CD14-positive monocyte (primary cell): Measurements from ENCODE around the gene APOBEC3A. TPM values are rescaled to one million over a fixed set of nuclear protein-coding genes. Genes with fewer than 3 reads are reported as not detected.
"Not testable (repeated sequence)": the region's sequence is repeated elsewhere in the genome, so short reads cannot be mapped to it uniquely, and the experiment has no call there.

ENCODE experiments used
- DNase-seq, 3 donors: peaks; one replicate each; pipeline ENCODE4 v3.0.0-alpha.2; 2011 to 2022
- H2AFZ ChIP-seq: 2 replicates; pipeline ENCODE4 v1.6.0; 2012; ENCODE audit warnings: mild to moderate bottlenecking, low read depth, low read length, inconsistent platforms; ENCODE audit not compliant: insufficient read depth, poor library complexity, severe bottlenecking
- H3K27ac ChIP-seq, 2 donors: 1 replicate in 1 of 2; 2 replicates in 1 of 2; pipeline ENCODE4 v1.5.1; 2012 to 2013; ENCODE audit warnings: low read length in 2 of 2, control low read depth in 1 of 2, inconsistent platforms in 1 of 2, low read depth in 1 of 2, mild to moderate bottlenecking in 1 of 2
- H3K27me3 ChIP-seq, 2 donors: one replicate each; pipeline versions ENCODE4 v1.6.0 to v1.6.1; 2011 to 2013; ENCODE audit warnings: low read length in 2 of 2; ENCODE audit not compliant: control insufficient read depth in 2 of 2, insufficient read depth in 2 of 2
- H3K36me3 ChIP-seq, 2 donors: replicated peaks in 1 of 2; 1 replicate in 1 of 2; 2 replicates in 1 of 2; pipeline versions ENCODE4 v1.5.1 to v1.6.1; 2012 to 2013; ENCODE audit warnings: low read length in 2 of 2, control low read depth in 1 of 2, inconsistent platforms in 1 of 2, mild to moderate bottlenecking in 1 of 2; ENCODE audit not compliant: insufficient read depth in 2 of 2, control insufficient read depth in 1 of 2
- H3K4me1 ChIP-seq, 2 donors: 1 replicate in 1 of 2; 2 replicates in 1 of 2; pipeline versions ENCODE4 v1.5.1 to v1.6.1; 2012 to 2013; ENCODE audit warnings: low read length in 2 of 2, control low read depth in 1 of 2, inconsistent platforms in 1 of 2, mild to moderate bottlenecking in 1 of 2, moderate library complexity in 1 of 2; ENCODE audit not compliant: insufficient read depth in 2 of 2, control insufficient read depth in 1 of 2
- H3K4me2 ChIP-seq: replicated peaks from 2 replicates; pipeline ENCODE3; 2012; ENCODE audit warnings: low read length, moderate library complexity, mild to moderate bottlenecking; ENCODE audit not compliant: poor library complexity, severe bottlenecking; ENCODE audit errors: extremely low read depth
- H3K4me3 ChIP-seq, 3 experiments: fragments of 200-600 bp in 1 of 3; sonication (generic) in 1 of 3; replicated peaks in 1 of 3; 1 replicate in 2 of 3; 2 replicates in 1 of 3; pipeline ENCODE4 v1.5.1; 2011 to 2013; ENCODE audit warnings: low read length in 3 of 3, mild to moderate bottlenecking in 3 of 3, control low read depth in 2 of 3, low read depth in 2 of 3, inconsistent platforms in 1 of 3, moderate library complexity in 1 of 3
- H3K79me2 ChIP-seq: 2 replicates; pipeline ENCODE4 v1.6.0; 2012; ENCODE audit warnings: mild to moderate bottlenecking, control low read depth, inconsistent platforms, low read length, moderate library complexity; ENCODE audit not compliant: insufficient read depth
- H3K9ac ChIP-seq: 2 replicates; pipeline ENCODE4 v1.6.0; 2017; ENCODE audit warnings: low read length, mild to moderate bottlenecking; ENCODE audit not compliant: insufficient read depth, poor library complexity, severe bottlenecking
- H3K9me3 ChIP-seq, 2 donors: replicated peaks in 1 of 2; 1 replicate in 1 of 2; 2 replicates in 1 of 2; pipeline versions ENCODE4 v1.5.1 to v1.6.1; 2012 to 2013; ENCODE audit warnings: low read length in 2 of 2, control low read depth in 1 of 2; ENCODE audit not compliant: control insufficient read depth in 1 of 2, insufficient read depth in 1 of 2
- H4K20me1 ChIP-seq: 2 replicates; pipeline ENCODE4 v1.6.0; 2012; ENCODE audit warnings: mild to moderate bottlenecking, low read length, control low read depth, moderate library complexity; ENCODE audit not compliant: insufficient read depth
- H3K27ac Mint-ChIP-seq, 7 donors: one replicate each; pipeline ENCODE4 v1.8.0; 2020; ENCODE audit warnings: mild to moderate bottlenecking in 7 of 7, mixed read lengths in 7 of 7, moderate library complexity in 6 of 7, inconsistent platforms in 2 of 7
- H3K27me3 Mint-ChIP-seq, 3 donors: one replicate each; pipeline ENCODE4 v1.8.0; 2021 to 2022; ENCODE audit warnings: low read depth in 3 of 3, mild to moderate bottlenecking in 3 of 3, mixed read lengths in 3 of 3, moderate library complexity in 3 of 3, inconsistent platforms in 1 of 3
- H3K36me3 Mint-ChIP-seq, 2 donors: one replicate each; pipeline ENCODE4 v1.8.0; 2020; ENCODE audit warnings: mixed read lengths in 2 of 2, inconsistent platforms in 1 of 2, mild to moderate bottlenecking in 1 of 2
- H3K4me1 Mint-ChIP-seq: one replicate; pipeline ENCODE4 v1.8.0; 2020; ENCODE audit warnings: mild to moderate bottlenecking, mixed read lengths
- H3K4me3 Mint-ChIP-seq, 2 donors: one replicate each; pipeline ENCODE4 v1.8.0; 2020; ENCODE audit warnings: mild to moderate bottlenecking in 2 of 2, mixed read lengths in 2 of 2, moderate library complexity in 1 of 2
- H3K9me3 Mint-ChIP-seq, 7 donors: one replicate each; pipeline ENCODE4 v1.8.0; 2020 to 2022; ENCODE audit warnings: mixed read lengths in 7 of 7, mild to moderate bottlenecking in 6 of 7, moderate library complexity in 6 of 7, inconsistent platforms in 2 of 7
- WGBS: methylation state at CpG from one replicate; pipeline ENCODE4 v1.1.5; 2013; ENCODE audit warnings: missing lambda C conversion rate; ENCODE audit not compliant: insufficient coverage; 5-methylcytosine and 5-hydroxymethylcytosine counted together
- intact Hi-C, 2 donors: fragments of 100-400 bp; cut with micrococcal nuclease; formaldehyde crosslinking; loops; one replicate each; pipeline versions ENCODE4 v1.15.0 to v1.15.1; 2023
- polyA plus RNA-seq, 3 donors: library from polyadenylated mRNA; depleted of rRNA in 1 of 3; unstranded in 2 of 3; stranded (reverse) in 1 of 3; fragments of 300-500 nt in 2 of 3; fragments of >200 nt in 1 of 3; fragmentation: Illumina TruSeq in 2 of 3; gene quantifications; 1 replicate in 2 of 3; 2 replicates in 1 of 3; pipeline ENCODE4 v1.2.3, GENCODE V29; 2012 to 2021
- TF ChIP-seq, protein P1 (sequence below): fragments of 200-600 bp; IDR thresholded peaks from one replicate; pipeline ENCODE4 v1.8.0; 2022; ENCODE audit warnings: antibody characterized with exemption, mild to moderate bottlenecking

APOBEC3A gene
- polyA plus RNA-seq, 3 donors: 233 to 845 (median 247) TPM

DNA sequence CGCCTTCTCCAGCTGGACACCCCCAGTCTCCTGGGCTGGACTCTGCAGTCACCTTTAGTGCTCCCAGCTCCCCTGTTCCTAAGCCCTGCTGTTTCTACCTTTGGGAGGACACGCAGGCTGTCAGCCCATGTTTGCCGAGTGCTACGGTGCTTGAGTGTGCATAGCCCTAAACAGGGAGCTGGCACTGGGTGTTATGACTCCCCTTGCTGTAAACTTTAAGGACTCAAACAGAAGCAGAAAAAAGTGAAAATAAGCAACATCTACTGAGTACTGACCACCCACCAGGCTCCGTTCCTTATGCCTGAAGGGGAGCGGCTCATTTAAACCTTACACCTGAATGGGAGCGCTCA lies 17.4 kb downstream of the APOBEC3A start:
- TF ChIP-seq, protein P1, sequence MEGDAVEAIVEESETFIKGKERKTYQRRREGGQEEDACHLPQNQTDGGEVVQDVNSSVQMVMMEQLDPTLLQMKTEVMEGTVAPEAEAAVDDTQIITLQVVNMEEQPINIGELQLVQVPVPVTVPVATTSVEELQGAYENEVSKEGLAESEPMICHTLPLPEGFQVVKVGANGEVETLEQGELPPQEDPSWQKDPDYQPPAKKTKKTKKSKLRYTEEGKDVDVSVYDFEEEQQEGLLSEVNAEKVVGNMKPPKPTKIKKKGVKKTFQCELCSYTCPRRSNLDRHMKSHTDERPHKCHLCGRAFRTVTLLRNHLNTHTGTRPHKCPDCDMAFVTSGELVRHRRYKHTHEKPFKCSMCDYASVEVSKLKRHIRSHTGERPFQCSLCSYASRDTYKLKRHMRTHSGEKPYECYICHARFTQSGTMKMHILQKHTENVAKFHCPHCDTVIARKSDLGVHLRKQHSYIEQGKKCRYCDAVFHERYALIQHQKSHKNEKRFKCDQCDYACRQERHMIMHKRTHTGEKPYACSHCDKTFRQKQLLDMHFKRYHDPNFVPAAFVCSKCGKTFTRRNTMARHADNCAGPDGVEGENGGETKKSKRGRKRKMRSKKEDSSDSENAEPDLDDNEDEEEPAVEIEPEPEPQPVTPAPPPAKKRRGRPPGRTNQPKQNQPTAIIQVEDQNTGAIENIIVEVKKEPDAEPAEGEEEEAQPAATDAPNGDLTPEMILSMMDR: no peak
- H3K27ac Mint-ChIP-seq: no peak overlapping the region
- 96% methylated on average over 5 of the region's 7 CpGs for WGBS

DNA sequence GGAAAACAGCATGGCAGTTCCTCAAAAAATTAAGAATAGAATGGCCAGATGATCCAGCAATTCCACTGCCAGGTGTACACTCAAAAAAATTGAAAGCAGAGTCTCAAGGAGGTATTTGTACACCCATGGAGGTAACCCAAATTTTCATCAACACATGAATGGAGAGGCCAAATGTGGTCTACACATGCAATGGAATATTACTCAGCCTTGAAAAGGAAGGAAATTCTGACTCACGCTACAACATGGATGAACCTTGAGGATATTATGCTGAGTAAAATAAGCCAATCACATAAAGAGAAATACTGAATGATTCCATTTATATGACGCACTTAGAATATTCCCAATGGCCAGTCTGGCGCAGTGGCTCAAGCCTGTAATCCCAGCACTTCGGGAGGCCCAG lies 19.9 kb downstream of the APOBEC3A start:
- H3K36me3 Mint-ChIP-seq, intact Hi-C loops, H3K9me3 Mint-ChIP-seq: not testable (repeated sequence)

More for the DNA sequence above, 17.4 kb downstream of the APOBEC3A start:
- Histone ChIP-seq H3K27me3 (no peaks in the 10 kb centered on the region), H3K79me2 (no peaks in the 10 kb centered on the region), H3K4me1 (peaks cover 40 to 50% of the 10 kb centered on the region in 2 donors), H3K27ac (no peak overlapping the region), H4K20me1 (no peaks in the 10 kb centered on the region), H3K4me2 (no peak overlapping the region), H3K9ac (no peak overlapping the region), H3K36me3 (no peaks in the 10 kb centered on the region), H2AFZ (no peak overlapping the region), H3K4me3 (no peak overlapping the region), H3K9me3 (no peaks in the 10 kb centered on the region)
- peaks cover 7 to 8% (median 8%) of the 10 kb centered on the region in 3 donors for H3K27me3 Mint-ChIP-seq
- H3K4me1 Mint-ChIP-seq: peaks cover 47% of the 10 kb centered on the region
- H3K36me3 Mint-ChIP-seq: peaks cover 0 to 4% of the 10 kb centered on the region in 2 donors
- H3K4me3 Mint-ChIP-seq: peak overlapping the region in 1 of 2 donors; percentile 40
- H3K9me3 Mint-ChIP-seq: peaks cover 0 to 8% (median 2%) of the 10 kb centered on the region in 7 donors
- DNase-seq: no peak
- intact Hi-C loops: loop anchor here in 1 of 2 donors (5.0 kb wide), 1 partner anchor 38 kb away; no protein-coding TSS in a partner anchor

DNA sequence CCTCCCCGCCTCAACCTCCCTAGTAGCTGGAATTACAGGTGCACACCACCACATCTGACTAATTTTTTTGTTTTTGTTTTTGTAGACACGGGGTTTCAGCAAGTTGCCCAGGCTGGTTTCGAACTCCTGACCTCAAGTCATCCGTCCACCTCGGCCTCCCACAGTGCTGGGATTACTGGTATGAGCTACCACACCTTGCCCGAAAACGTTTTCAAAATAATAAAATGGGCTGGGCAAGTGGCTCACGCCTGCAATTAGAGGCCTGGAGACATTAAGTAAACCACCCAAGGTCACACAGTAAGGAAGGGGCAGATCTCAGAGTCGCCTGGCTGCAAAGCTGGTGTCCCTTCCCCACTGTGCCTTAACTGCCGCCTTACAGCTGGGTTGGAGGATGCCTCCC lies 23.2 kb downstream of the APOBEC3A start:
- H3K27me3 Mint-ChIP-seq, DNase-seq, H3K4me2 ChIP-seq, H3K36me3 ChIP-seq, H3K9me3 ChIP-seq, H3K4me3 ChIP-seq, H3K27ac Mint-ChIP-seq, H3K4me3 Mint-ChIP-seq, H3K9ac ChIP-seq, H3K27me3 ChIP-seq, H4K20me1 ChIP-seq, intact Hi-C loops, H2AFZ ChIP-seq, H3K27ac ChIP-seq: not testable (repeated sequence)
- Mint-ChIP-seq H3K9me3 (peaks cover 0 to 21% (median 9%) of the 10 kb centered on the region in 7 donors), H3K36me3 (peaks cover 4 to 14% of the 10 kb centered on the region in 2 donors), H3K4me1 (peaks cover 38% of the 10 kb centered on the region)
- Histone ChIP-seq H3K79me2 (peaks cover 12% of the 10 kb centered on the region), H3K4me1 (peaks cover 21 to 47% of the 10 kb centered on the region in 2 donors)
- WGBS: 94% methylated on average over 9 of the region's 10 CpGs

More for the DNA sequence above, 19.9 kb downstream of the APOBEC3A start:
- peaks cover 28 to 40% of the 10 kb centered on the region in 2 donors for H3K4me1 ChIP-seq
- not testable (repeated sequence) for H3K27me3 Mint-ChIP-seq, H3K4me3 ChIP-seq, H3K9me3 ChIP-seq, H3K36me3 ChIP-seq, H3K27ac Mint-ChIP-seq, H3K27me3 ChIP-seq, H2AFZ ChIP-seq, H3K9ac ChIP-seq, H3K79me2 ChIP-seq, H3K4me3 Mint-ChIP-seq, H3K27ac ChIP-seq, H4K20me1 ChIP-seq, H3K4me2 ChIP-seq
- peaks cover 37% of the 10 kb centered on the region for H3K4me1 Mint-ChIP-seq
- DNase-seq: peak in 1 of 3 donors; percentile 22
- WGBS: 93% methylated on average over 2 of the region's 4 CpGs
